ENCODE measurements around the gene PLCD4.
A peak's percentile ranks its signal among the peaks of the same experiment; 100 is the strongest.

The PLCD4 gene

DNA sequence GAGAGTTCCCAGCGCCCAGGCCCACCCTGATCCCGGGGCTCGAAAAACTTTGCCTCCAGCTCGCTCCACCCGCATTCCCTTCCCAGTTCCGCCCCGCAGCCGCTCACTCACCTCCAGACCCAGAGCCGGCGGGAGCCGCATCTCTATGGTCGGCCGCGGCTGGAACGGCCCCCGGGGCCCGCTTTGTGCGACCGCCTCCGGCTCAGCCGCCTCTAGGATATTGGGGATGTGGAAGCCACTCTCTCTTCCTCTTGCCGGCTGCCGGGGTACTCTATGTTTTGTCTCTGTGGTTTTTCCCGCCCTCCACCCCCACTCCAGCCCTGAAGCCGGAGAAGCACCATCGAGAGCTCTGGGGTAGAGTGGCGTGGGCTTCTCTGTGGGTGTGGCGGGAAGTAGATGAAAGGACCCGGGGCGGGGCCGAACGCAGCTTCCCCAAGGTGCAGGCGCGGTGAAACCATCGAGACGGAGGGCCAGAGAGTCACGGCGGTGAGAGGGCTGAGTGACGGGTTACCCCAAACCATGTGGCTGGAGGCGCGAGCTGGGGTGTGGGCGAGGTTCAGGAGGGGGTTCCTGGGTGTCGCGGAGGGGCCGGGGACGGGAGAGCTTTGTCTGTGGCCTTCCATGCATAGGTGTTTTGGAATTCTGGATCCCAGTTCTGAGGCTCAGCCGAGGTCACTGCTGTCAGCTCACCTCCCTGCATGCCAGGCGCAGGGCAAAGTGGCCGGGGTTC, 51.7 kb downstream of the PLCD4 start, which contains the start of the genes BCS1L and ZNF142:
TSS of gene BCS1L (plus strand) at position 426 of the 730 bp plus-strand sequence. CDS start 1,305 bp downstream, outside the sequence.
TSS of gene ZNF142 (minus strand) at position 366 of the 730 bp plus-strand sequence. CDS start 3,194 bp downstream, outside the sequence.
- Histone ChIP-seq H3K79me2 (ENCODE audit: insufficient read depth, low read length) (peaks cover 7% of the 10 kb centered on the region), H3K4me1 (ENCODE audit: insufficient read depth, low read length, severe bottlenecking) (peaks cover 20% of the 10 kb centered on the region), H3K4me3 (ENCODE audit: low read depth, low read length, poor library complexity, severe bottlenecking) (peak within 1 kb of the TSS; percentile 80), H3K9ac (ENCODE audit: low read length) (peak within 1 kb of the TSS; percentile 98), H3K36me3 (ENCODE audit: insufficient read depth, low read length) (peaks cover 71% of the 10 kb centered on the region), H3F3A (ENCODE audit: insufficient read depth, low read length) (no peaks in the 10 kb centered on the region), H3K27me3 (ENCODE audit: insufficient read depth, low read length) (no peaks in the 10 kb centered on the region), H4K20me1 (ENCODE audit: insufficient read depth, low read length) (no peaks in the 10 kb centered on the region), H3K9me2 (ENCODE audit: low read depth, low read length) (no peaks in the 10 kb centered on the region), H3K27ac (ENCODE audit: low read depth, low read length, poor library complexity, severe bottlenecking) (peak within 1 kb of the TSS; percentile 5), H3K9me3 (ENCODE audit: low read length) (no peaks in the 10 kb centered on the region), H3K4me2 (ENCODE audit: low read length) (peak within 1 kb of the TSS; percentile 91), H2AFZ (ENCODE audit: low read length) (peak within 1 kb of the TSS; percentile 68)
- TF ChIP-seq, protein P1, sequence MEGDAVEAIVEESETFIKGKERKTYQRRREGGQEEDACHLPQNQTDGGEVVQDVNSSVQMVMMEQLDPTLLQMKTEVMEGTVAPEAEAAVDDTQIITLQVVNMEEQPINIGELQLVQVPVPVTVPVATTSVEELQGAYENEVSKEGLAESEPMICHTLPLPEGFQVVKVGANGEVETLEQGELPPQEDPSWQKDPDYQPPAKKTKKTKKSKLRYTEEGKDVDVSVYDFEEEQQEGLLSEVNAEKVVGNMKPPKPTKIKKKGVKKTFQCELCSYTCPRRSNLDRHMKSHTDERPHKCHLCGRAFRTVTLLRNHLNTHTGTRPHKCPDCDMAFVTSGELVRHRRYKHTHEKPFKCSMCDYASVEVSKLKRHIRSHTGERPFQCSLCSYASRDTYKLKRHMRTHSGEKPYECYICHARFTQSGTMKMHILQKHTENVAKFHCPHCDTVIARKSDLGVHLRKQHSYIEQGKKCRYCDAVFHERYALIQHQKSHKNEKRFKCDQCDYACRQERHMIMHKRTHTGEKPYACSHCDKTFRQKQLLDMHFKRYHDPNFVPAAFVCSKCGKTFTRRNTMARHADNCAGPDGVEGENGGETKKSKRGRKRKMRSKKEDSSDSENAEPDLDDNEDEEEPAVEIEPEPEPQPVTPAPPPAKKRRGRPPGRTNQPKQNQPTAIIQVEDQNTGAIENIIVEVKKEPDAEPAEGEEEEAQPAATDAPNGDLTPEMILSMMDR (IDR thresholded peaks at IDR 0.05; ENCODE audit: low read length) = no peak
- no peak for TF ChIP-seq EZH2 (IDR thresholded peaks at IDR 0.05; ENCODE audit: borderline replicate concordance, low read length)

DNA sequence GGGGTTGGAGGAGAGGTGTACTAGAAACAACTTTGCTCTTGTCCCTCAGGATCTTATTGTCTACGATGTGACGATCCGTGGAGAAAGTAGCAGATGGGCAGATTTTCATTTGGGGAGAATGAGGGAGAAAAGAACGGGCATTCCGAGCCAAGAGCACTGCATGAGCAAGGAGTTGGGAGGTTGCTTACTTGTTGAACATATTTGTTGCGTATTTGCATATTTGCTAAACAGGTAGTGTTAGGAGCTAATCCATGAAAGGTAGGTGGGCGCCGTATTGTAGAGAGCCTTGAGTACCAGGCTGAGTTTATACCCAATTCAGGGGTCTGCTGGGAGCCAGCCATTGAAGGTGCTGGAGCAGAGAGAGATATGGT, 52.3 kb downstream of the PLCD4 start:
- peaks cover 71% of the 10 kb centered on the region for H3K36me3 ChIP-seq (ENCODE audit: insufficient read depth, low read length)
- H3K79me2 ChIP-seq (ENCODE audit: insufficient read depth, low read length) = peaks cover 7% of the 10 kb centered on the region
- H3K27ac ChIP-seq (ENCODE audit: low read depth, low read length, poor library complexity, severe bottlenecking) = no peak overlapping the region
- peaks cover 20% of the 10 kb centered on the region for H3K4me1 ChIP-seq (ENCODE audit: insufficient read depth, low read length, severe bottlenecking)
- H3K27me3 ChIP-seq (ENCODE audit: insufficient read depth, low read length) = no peaks in the 10 kb centered on the region
- H4K20me1 ChIP-seq (ENCODE audit: insufficient read depth, low read length) = no peaks in the 10 kb centered on the region
- no peaks in the 10 kb centered on the region for H3F3A ChIP-seq (ENCODE audit: insufficient read depth, low read length)
- TF ChIP-seq, protein P1 (IDR thresholded peaks at IDR 0.05; ENCODE audit: low read length) = no peak
- no peak for TF ChIP-seq EZH2 (IDR thresholded peaks at IDR 0.05; ENCODE audit: borderline replicate concordance, low read length)
- H3K4me3 ChIP-seq (ENCODE audit: low read depth, low read length, poor library complexity, severe bottlenecking) = peak overlapping the region; percentile 80
- H2AFZ ChIP-seq (ENCODE audit: low read length) = peak overlapping the region; percentile 68; the same call in 1 of the 2 replicates
- H3K4me2 ChIP-seq (ENCODE audit: low read length) = peak overlapping the region; percentile 91
- H3K9me3 ChIP-seq (ENCODE audit: low read length) = no peaks in the 10 kb centered on the region
- no peaks in the 10 kb centered on the region for H3K9me2 ChIP-seq (ENCODE audit: low read depth, low read length)
- H3K9ac ChIP-seq (ENCODE audit: low read length) = peak overlapping the region; percentile 98

DNA sequence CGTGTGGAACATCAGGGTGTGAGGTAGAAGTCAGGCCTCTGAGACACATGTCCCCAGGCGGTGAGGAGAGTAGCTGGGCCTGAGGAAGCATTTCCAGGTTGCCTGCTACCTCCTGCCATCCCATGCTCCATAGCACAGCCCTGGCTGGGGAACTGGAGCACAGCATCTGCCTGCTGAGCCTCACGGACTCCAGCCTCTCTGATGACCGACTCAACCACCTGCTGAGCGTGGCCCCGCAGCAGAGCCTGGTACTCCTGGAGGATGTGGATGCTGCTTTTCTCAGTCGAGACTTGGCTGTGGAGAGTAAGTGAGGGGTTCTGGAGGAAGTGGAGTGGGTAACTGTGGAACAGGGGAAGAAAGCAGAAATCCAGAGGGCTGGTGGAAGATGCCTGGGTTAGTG, 54.7 kb downstream of the PLCD4 start:
- TF ChIP-seq EZH2 (IDR thresholded peaks at IDR 0.05; ENCODE audit: borderline replicate concordance, low read length) = no peak
- TF ChIP-seq, protein P1 (IDR thresholded peaks at IDR 0.05; ENCODE audit: low read length) = no peak
- no peaks in the 10 kb centered on the region for H3F3A ChIP-seq (ENCODE audit: insufficient read depth, low read length)
- H3K79me2 ChIP-seq (ENCODE audit: insufficient read depth, low read length) = peaks cover 7% of the 10 kb centered on the region
- no peaks in the 10 kb centered on the region for H3K9me3 ChIP-seq (ENCODE audit: low read length)
- no peaks in the 10 kb centered on the region for H3K27me3 ChIP-seq (ENCODE audit: insufficient read depth, low read length)
- no peak overlapping the region for H3K9ac ChIP-seq (ENCODE audit: low read length)
- H3K9me2 ChIP-seq (ENCODE audit: low read depth, low read length) = no peaks in the 10 kb centered on the region
- no peak overlapping the region for H3K4me3 ChIP-seq (ENCODE audit: low read depth, low read length, poor library complexity, severe bottlenecking)
- no peaks in the 10 kb centered on the region for H4K20me1 ChIP-seq (ENCODE audit: insufficient read depth, low read length)
- H3K4me1 ChIP-seq (ENCODE audit: insufficient read depth, low read length, severe bottlenecking) = peaks cover 20% of the 10 kb centered on the region
- peaks cover 68% of the 10 kb centered on the region for H3K36me3 ChIP-seq (ENCODE audit: insufficient read depth, low read length)
- H3K27ac ChIP-seq (ENCODE audit: low read depth, low read length, poor library complexity, severe bottlenecking) = no peak overlapping the region
- no peak overlapping the region for H3K4me2 ChIP-seq (ENCODE audit: low read length)
- H2AFZ ChIP-seq (ENCODE audit: low read length) = no peak overlapping the region
